Kidney tubule cell (primary cell): ENCODE data around the gene NRSN2.
A peak's percentile ranks its signal among the peaks of the same experiment; 100 is the strongest.

Experiments used
- DNase-seq: peaks from one replicate; pipeline ENCODE4 v3.0.0-alpha.2; 2018; ENCODE audit warnings: low spot score

NRSN2 gene

DNA sequence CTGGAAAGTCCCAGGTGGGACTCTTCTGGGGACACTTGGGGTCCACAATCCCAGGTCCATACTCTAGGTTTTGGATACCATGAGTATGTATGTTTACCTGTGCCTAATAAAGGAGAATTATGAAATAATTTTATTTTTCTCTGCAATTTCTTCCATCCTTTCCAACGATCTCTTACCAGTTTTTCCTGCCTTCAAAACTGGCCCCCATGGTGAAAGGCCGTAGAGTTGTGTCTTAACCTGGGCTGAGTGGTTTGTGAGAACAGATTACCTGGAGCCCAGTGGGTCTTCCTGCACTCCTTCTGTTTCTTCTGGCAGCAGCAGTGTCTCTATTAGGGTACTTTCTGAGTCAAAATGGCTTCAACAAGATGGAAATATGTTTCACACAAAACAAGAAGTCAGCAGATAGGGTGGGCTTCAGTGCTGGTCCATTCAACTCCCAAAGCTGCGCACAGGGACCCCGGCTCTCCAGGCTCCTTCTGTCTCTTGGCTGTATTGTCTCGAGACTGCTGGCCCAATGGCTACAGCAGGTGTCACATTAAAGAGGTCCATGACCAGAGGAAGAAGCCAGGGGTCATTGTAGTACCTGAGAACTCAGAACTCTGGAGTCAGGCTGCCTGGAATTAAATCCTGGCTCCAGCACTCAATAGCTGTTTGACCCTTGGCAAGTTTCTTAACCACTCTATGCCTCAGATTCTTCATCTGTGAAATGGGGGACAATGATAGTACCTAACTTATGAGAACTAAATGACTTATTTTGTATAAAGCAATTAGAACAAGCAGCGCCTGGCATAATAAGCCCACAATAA, 50.7 kb downstream of the NRSN2 start:
- DNase-seq: no peak

DNA sequence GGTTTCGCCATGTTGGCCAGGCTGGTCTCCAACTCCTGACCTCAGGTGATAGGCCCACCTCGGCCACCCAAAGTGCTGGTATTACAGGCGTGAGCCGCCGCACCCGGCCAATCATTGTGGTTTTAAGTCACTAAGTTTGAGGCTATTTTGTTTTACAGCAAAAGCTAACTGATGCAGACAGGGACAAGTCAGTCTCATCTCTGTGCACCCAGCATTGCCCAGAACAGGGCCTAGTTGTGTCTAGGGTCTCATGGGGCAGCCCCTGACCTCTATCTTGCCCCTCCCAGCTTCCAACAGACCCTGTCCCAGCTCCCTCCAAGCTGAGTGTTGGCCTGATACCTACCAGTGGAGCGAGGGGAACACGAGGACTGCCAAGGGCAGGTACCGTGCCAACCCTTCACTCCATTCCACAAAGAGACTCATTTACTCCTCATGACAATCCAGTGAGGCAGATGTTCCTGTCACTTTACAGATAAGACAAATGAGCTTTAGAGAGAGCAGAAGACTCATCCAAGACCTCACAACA, 52.3 kb downstream of the NRSN2 start:
- no peak for DNase-seq

DNA sequence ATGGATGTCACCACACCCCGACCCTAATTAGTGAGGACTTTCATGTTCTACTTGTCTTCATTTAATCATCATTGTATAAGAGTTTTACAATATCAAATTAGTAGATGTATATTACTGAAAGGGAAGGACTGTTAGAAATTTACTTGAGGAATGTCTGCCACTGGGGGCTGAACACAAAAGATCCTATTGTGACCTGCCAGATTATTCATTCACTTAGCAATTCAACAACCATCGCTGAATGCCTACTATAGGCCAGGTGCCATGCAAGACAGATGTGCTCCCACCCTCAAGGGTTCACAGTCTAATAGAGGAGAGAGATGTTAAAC, 53.2 kb downstream of the NRSN2 start:
- DNase-seq: peak; percentile 59

DNA sequence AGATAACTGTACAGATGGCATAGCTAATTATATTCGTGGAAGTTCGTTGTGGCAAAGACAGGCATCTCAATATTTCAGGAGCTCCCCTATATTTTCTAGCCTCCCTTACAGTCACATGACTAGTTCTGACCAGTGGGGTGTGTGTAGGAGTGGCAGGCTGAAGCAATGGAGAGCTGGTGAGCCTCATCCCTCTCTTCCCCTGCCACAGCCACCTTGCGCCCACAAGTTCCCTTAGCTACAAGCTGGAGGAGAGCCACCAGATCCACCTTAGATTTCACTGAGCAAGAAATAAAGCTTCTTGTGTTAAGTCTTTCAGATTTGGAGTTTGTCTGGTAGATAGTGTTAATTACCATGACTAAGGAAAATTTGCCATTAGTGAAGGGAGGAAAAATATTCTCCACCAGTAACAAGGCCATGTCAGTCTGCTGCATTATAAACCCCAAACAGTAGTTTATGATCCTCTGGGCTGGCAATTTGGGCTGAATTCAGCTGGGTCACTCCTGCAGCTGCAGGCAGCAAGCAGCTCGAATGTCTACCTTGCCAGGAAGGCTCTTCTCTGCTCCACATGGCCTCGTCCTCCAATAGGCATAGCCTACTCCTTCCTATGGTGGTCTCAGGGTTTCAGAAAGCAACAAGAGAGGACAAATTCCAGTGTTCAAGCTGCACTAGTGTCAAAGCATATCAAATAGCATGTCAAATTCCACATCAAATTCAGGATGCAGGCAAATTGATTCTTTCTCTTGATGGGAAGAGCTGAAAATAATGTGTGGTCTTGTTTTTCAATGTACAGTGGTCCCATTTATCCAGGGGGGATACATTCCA, 53.8 kb downstream of the NRSN2 start:
- DNase-seq: no peak

DNA sequence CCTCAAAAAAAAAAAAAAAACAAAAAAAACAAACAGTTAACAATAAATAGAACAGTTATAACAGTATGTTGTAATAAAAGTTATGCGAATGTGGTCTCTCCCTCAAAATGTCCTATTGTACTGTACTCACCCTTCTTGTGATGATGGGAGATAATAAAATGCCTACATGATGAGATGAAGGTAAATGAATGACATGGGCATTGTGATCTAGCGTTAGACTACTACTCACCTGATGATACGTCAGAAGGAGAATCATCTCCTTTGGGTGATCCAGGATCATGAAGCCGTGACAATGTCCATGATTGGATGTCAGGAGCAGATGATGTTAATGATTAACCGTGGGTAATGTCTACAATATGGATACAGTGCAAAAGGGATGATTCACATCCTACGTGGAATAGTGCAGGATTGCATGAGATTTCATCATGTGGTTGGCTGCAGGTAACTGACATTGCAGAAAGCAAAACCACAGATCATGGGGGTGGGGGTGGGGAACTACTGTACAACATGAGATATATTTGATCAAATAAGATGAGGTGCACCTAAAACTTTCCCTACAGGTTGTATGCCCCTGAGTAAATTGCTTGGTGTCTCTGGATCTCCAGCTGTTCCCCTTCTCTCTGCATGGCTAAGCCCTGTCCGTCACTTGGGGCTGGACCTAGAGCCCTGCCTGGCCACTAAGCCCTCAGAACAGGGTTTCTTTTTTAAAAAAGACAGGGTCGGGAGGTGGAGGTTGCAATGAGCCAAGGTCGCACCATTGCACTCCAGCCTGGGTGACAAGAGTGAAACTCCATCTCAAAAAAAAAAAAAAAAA, 55.0 kb downstream of the NRSN2 start:
- DNase-seq: peak; percentile 100

DNA sequence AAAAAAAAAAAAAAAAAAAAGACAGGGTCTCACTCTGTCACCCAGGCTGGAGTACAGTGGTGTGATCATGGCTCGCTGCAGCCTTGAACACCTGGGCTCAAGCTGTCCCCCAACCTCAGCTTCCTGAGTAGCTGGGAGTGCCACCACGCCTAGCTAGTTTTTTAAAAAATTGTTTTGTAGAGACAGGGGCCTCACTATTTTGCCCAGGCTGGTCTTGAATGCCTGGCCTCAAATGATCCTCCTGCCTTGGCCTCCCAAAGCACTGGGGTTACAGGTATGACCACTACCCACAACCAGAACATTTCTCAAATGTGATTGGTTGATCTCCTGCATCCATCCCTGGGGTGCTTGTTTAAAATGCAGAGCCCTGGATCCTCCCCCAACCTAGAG, 55.6 kb downstream of the NRSN2 start:
- DNase-seq: no peak

DNA sequence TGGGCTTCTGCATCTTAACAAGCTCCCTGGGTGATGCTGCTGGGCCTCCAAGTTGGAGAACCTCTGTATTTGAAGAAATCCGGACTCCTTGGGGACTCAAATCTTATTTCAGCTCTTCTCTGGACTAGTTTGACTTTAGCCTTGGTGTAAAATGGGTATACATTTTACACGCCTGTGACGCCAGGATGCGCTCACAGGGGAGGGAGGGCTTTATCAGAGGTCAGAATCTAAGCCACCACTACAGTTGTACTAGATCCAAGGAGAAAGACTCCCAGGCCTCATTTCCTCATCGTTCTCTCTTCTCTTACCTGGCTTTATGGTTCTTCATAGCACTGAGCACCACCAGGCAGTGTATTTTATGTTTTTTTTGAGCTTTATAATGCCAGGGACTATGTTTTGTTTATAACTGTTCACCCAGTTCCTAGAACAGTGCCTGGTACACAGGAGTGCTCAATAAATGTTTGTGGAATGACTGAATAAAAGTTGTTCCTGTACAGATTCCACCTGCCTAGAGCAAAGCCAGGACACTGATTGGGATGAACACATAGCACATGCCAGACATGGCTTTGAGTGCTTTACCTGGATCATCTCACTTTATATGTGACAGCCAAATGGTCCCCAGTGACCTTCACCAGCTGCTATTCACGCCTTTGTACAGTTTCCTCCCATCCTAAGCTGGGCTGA, 56.1 kb downstream of the NRSN2 start:
- DNase-seq: no peak

DNA sequence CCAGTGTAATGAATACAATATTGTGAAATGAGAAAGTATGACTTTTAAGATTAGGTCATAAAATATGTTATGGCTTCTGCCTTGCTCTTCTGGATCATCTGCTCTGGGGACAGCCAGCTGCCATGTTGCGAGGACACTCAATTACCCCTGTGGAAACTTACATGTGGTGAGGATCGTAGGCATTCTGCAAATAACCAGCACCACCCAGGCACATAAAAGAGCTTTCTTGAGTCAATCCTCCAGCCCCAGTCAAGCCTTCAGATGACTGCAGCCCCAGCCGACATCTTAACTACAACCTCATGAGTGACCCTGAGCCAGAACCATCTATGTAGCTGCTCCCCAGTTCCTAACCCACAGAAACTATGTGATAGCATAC, 56.7 kb downstream of the NRSN2 start:
- no peak for DNase-seq

DNA sequence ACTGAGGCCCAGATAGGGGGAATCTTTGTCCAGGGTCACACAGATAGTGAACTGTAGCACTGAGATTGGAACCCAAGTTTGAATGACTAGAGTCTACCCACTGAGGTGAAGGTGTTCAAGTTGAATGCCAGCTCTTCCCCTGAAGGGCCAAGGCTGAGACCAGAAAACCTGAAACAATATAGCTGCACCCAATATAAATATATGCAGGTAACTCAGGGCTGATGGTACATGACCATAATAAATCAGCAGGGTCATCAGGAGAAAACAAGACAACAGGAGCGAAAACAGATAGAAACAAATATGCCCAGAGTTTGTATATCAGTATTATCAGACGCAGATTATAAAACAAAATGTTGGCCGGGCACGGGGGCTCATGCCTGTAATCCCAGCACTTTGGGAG, 57.2 kb downstream of the NRSN2 start:
- no peak for DNase-seq
